Stomach (tissue), 9 donors: ENCODE results near the gene DOK3. TPM values are rescaled to one million over a fixed set of nuclear protein-coding genes. Genes with fewer than 3 reads are reported as not detected.

Source experiments
- DNase-seq, 2 donors: peaks; one replicate each; pipeline versions ENCODE4 v3.0.0 to v3.0.0-alpha.2; 2013 to 2019
- H3K27ac ChIP-seq, 5 donors: fragments of 200-600 bp in 4 of 5; sonication (generic) in 4 of 5; one replicate each; pipeline ENCODE4 v1.5.1; 2013 to 2019; ENCODE audit warnings: mild to moderate bottlenecking in 1 of 5, moderate library complexity in 1 of 5
- H3K27me3 ChIP-seq, 3 donors: fragments of 200-600 bp; sonication (generic); one replicate each; pipeline ENCODE4 v1.5.1; 2017 to 2019; ENCODE audit warnings: mixed run types in 1 of 3
- H3K36me3 ChIP-seq, 4 donors: fragments of 200-600 bp; sonication (generic); 1 replicate in 3 of 4; 2 replicates in 1 of 4; pipeline ENCODE4 v1.5.1; 2016 to 2019
- H3K4me1 ChIP-seq, 4 donors: fragments of 200-600 bp; sonication (generic); one replicate each; pipeline ENCODE4 v1.5.1; 2016 to 2019
- H3K4me3 ChIP-seq, 4 donors: fragments of 200-600 bp; sonication (generic) in 3 of 4; one replicate each; pipeline ENCODE4 v1.5.1; 2016 to 2019; ENCODE audit warnings: mild to moderate bottlenecking in 1 of 4
- H3K9me3 ChIP-seq, 4 donors: fragments of 200-600 bp; sonication (generic); one replicate each; pipeline ENCODE4 v1.5.1; 2016 to 2019
- CTCF ChIP-seq, 7 experiments: fragments of 450-650 bp in 4 of 7; fragments of 200-600 bp in 3 of 7; sonication (generic) in 3 of 7; IDR thresholded peaks; one replicate each; pipeline ENCODE4 v1.5.1; 2016 to 2019; ENCODE audit warnings: antibody characterized with exemption in 7 of 7, control low read depth in 2 of 7, mild to moderate bottlenecking in 1 of 7
- EP300 ChIP-seq: sonication (generic); formaldehyde crosslinking; IDR thresholded peaks from one replicate; pipeline ENCODE4 v1.6.1; 2017; ENCODE audit warnings: antibody characterized with exemption
- POLR2A ChIP-seq, 4 donors: fragments of 450-650 bp; IDR thresholded peaks; one replicate each; pipeline ENCODE4 v1.6.1; 2016; ENCODE audit warnings: antibody characterized with exemption in 4 of 4, control low read depth in 2 of 4, mild to moderate bottlenecking in 1 of 4, moderate library complexity in 1 of 4
- POLR2AphosphoS5 ChIP-seq, 3 donors: sonication (generic); formaldehyde crosslinking; IDR thresholded peaks; one replicate each; pipeline ENCODE4 v1.6.1; 2016; ENCODE audit warnings: antibody characterized with exemption in 3 of 3
- WGBS, 5 donors: extraction: QIAGEN DNeasy Blood & Tissue Kit in 3 of 5; methylation state at CpG; one replicate each; pipeline versions ENCODE4 v1.1.5 to v1.1.7; 2013 to 2018; 5-methylcytosine and 5-hydroxymethylcytosine counted together
- intact Hi-C: fragments of 100-400 bp; cut with DNase I; formaldehyde crosslinking; loops from one replicate; pipeline ENCODE4 v1.15.1; 2023; ENCODE audit warnings: low total_unique reads
- polyA plus RNA-seq, 3 donors: library from polyadenylated mRNA; stranded (reverse); fragments of 200-250 nt; gene quantifications; one replicate each; pipeline ENCODE4 v1.2.3, GENCODE V29; 2013
- total RNA-seq, 5 donors: library from RNA; depleted of rRNA; stranded (reverse); fragments of >200 nt; gene quantifications; one replicate each; pipeline versions ENCODE4 v1.1.0 to v1.2.3, GENCODE V29; 2014 to 2016
- donor health status: healthy with polysubstance abuse.
- donor health status: Bipolar disorder and iron deficiency.
- donor health status: healthy.

Gene DOK3
- total and polyA plus RNA-seq, 8 donors: 0.43 to 31.2 (median 4.9) TPM; not detected in 1

- peaks cover 13 to 52% (median 32%) of the 10 kb centered on the region in 4 donors for H3K36me3 ChIP-seq
- no peak for TF ChIP-seq EP300
- TF ChIP-seq POLR2AphosphoS5 (IDR thresholded peaks at IDR 0.05): no peak
- no peak for TF ChIP-seq CTCF (IDR thresholded peaks at IDR 0.05)
- no peak for TF ChIP-seq POLR2A (IDR thresholded peaks at IDR 0.05)
- WGBS, 5 donors: 77 to 93% (median 90%) methylated on average over 10 to 11 of the region's 11 CpGs
- intact Hi-C loops: loop anchor here (5.0 kb wide), 1 partner anchor 57 kb away; the partner anchor contains the start of gene PFN3
- H3K9me3 ChIP-seq: no peaks in the 10 kb centered on the region
- H3K4me3 ChIP-seq: no peak overlapping the region
- no peak for DNase-seq
- H3K27me3 ChIP-seq: no peaks in the 10 kb centered on the region
- H3K4me1 ChIP-seq: peaks cover 14 to 40% (median 22%) of the 10 kb centered on the region in 4 donors
- peak overlapping the region in 1 of 5 donors; percentile 15 for H3K27ac ChIP-seq
These were observed 50.3 kb downstream of the DOK3 start for GRCh38 chr5:177459357-177459756.

- intact Hi-C loops: loop anchor here (5.0 kb wide), 1 partner anchor 57 kb away; the partner anchor contains the start of gene PFN3
- Histone ChIP-seq H3K4me3 (no peak overlapping the region), H3K9me3 (no peaks in the 10 kb centered on the region), H3K4me1 (peaks cover 18 to 44% (median 26%) of the 10 kb centered on the region in 4 donors), H3K27ac (peak overlapping the region in 2 of 5 donors; percentile 15 to 86), H3K36me3 (peaks cover 13 to 52% (median 31%) of the 10 kb centered on the region in 4 donors), H3K27me3 (no peaks in the 10 kb centered on the region)
- TF ChIP-seq CTCF (IDR thresholded peaks at IDR 0.05): no peak
- WGBS, 5 donors: 70 to 90% (median 87%) methylated on average over 2 to 14 of the region's 14 CpGs
- DNase-seq: no peak
These were observed 50.7 kb downstream of the DOK3 start for GRCh38 chr5:177458912-177459350.

GRCh38 chr5:177457852-177458681, 51.6 kb downstream of the DOK3 start:
- 73 to 90% (median 84%) methylated on average over 13 to 20 of the region's 20 CpGs for WGBS, 5 donors
- H3K27ac ChIP-seq: peak overlapping the region in 3 of 5 donors; percentile 38 to 88 (median 86)
- no peaks in the 10 kb centered on the region for H3K9me3 ChIP-seq
- H3K27me3 ChIP-seq: peaks cover 0 to 5% (median 0%) of the 10 kb centered on the region in 3 donors
- no peak overlapping the region for H3K4me3 ChIP-seq
- TF ChIP-seq CTCF (IDR thresholded peaks at IDR 0.05) (peak in 2 of 7 experiments; percentile 0 to 23), POLR2AphosphoS5 (IDR thresholded peaks at IDR 0.05) (no peak), EP300 (no peak)
- intact Hi-C loops: loop anchor here (5.0 kb wide), 1 partner anchor 56 kb away; the partner anchor contains the start of gene PFN3
- peaks cover 13 to 43% (median 29%) of the 10 kb centered on the region in 4 donors for H3K36me3 ChIP-seq
- H3K4me1 ChIP-seq: peaks cover 20 to 49% (median 31%) of the 10 kb centered on the region in 4 donors
- DNase-seq: no peak

GRCh38 chr5:177456976-177457851, 52.4 kb downstream of the DOK3 start:
- 65 to 84% (median 71%) methylated on average over 20 to 24 of the region's 24 CpGs for WGBS, 5 donors
- no peaks in the 10 kb centered on the region for H3K9me3 ChIP-seq
- peaks cover 13 to 37% (median 29%) of the 10 kb centered on the region in 4 donors for H3K36me3 ChIP-seq
- peak overlapping the region in 4 of 5 donors; percentile 43 to 88 (median 78) for H3K27ac ChIP-seq
- peaks cover 20 to 46% (median 31%) of the 10 kb centered on the region in 4 donors for H3K4me1 ChIP-seq
- H3K27me3 ChIP-seq: peaks cover 0 to 12% (median 0%) of the 10 kb centered on the region in 3 donors
- TF ChIP-seq EP300 (no peak), CTCF (IDR thresholded peaks at IDR 0.05) (peak in 5 of 7 experiments; percentile 44 to 66 (median 50)), POLR2A (IDR thresholded peaks at IDR 0.05) (no peak), POLR2AphosphoS5 (IDR thresholded peaks at IDR 0.05) (peak in 1 of 3 donors; percentile 63)
- DNase-seq: peak; percentile 77 to 95
- no peak overlapping the region for H3K4me3 ChIP-seq
- intact Hi-C loops: loop anchor here (5.0 kb wide), 1 partner anchor 55 kb away; the partner anchor contains the start of gene PFN3
